ENCODE results near the gene RPH3AL.

Gene RPH3AL

DNA sequence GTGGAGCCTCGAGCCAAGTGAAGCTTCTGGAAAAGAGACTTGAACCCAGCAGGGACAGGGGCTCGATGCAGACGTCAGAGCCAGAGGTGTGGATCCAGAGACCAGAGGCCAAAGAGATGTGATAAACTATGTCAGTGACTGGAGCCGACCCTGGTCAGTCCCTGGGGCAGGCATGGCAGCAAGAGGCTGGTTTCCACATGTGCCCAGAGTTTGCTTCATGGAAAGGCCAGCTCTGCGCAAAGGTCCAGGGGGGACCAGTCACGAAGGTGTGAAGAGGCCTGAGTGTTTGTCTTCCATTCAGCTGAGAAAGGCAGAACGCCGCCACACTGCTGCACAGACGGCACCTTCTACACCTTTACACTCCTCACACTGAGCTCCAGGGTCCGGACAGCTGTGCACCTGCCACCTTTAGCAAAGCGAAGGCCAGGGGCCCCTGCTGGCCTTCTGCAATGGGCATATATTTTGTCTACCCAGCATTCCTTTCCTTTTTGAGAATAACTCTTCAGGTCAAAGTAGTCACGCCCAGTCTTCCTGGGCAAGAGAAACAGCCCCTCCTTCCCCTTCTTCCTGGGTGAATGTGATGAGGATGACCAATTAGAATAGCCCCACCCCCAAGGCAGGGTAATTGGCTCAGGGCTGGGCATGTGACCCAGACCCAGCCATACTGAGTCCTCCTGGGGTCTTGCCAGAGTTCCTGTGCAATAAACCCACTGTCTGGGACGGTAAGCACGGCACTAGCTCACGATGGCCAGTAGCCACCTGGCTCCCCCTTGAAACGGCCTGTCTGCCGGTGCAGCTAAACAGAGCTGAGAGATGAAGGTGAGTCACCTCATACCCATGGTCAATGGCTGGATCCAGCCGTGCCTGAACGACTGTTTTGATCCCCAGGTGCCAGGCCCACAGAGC is 2.3 kb upstream of the RPH3AL start:
- DNase-seq (ENCODE audit: low read depth, low spot score) = no peak

DNA sequence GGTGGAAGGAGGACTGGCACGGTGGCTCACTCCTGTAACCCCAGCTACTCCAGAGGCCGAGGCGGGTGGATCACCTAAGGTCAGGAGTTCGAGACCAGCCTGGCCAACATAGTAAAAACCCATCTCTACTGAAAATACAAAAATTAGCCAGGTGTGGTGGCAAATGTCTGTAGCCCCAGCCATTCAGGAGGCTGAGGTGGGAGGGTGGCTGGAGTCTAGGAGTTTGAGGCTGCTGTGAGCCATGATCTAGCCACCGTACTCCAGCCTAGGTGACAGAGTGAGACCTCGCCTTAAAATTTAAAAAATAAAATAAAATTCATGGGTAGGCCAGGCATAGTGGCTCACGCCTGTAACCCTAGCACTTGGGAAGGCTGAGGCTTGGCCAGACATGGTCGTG is 1.2 kb upstream of the RPH3AL start:
- no peak overlapping the region for H3K27ac ChIP-seq
- DNase-seq (ENCODE audit: low read depth, low spot score) = no peak

More for the DNA sequence above, 2.3 kb upstream of the RPH3AL start:
- H3K27ac ChIP-seq = no peak overlapping the region

DNA sequence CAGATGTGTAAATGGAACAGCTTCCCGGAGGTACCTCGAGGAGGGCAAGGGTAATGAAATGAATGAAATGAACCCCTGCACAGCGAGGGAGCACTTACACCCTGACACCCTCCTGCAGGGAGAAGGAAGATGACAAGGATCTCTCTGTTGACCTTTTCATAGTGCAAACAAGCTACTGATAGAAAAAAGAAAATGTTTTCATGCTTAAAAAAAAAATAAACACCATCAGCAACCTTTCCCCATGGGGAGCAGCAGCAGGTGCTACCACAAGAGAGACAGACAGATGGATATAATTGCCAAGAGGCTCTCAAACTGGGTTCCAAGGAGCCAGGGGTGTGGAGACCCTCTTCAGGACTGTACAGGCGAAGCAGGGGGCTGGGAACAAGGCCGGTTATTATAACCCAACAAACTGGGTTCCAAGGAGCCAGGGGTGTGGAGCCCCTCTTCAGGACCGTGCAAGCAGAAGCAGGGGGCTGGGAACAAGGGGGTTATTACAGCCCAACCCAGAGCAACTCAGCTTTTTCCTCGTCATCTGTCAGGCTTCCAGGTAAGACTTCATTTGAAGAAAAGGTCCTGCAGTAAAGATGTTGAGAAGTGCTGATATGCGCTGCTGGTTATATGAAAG is 718 bp upstream of the RPH3AL start:
- peak overlapping the region; percentile 72 for H3K27ac ChIP-seq
- no peak for DNase-seq (ENCODE audit: low read depth, low spot score)

DNA sequence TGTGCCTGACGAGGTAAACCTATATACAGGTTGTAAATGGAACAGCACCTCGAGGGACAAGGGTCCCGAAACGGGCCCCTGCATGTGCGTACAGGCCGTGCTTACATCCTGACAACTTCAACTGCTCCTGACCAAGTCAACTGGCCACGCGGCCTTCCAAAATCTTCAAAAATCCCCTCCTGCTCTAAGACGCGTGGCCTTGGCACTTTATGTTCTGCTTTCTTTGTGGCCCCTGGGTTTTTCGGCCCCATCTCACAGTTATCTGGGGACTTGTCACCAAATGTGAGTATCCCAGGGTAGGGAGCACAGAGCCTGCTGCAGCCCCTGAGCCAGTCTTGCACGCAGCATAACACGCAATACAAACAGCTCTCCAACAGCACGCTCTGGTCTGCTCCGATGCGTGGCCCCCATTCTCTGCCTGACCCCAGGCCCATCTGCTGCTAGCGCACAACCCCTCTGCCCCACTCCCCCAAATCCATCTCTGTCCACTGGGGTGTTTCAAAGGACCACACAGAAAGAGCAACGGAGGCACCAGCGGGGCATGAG is 659 bp downstream of the RPH3AL start:
- H3K27ac ChIP-seq = peak overlapping the region; percentile 72
- no peak for DNase-seq (ENCODE audit: low read depth, low spot score)

DNA sequence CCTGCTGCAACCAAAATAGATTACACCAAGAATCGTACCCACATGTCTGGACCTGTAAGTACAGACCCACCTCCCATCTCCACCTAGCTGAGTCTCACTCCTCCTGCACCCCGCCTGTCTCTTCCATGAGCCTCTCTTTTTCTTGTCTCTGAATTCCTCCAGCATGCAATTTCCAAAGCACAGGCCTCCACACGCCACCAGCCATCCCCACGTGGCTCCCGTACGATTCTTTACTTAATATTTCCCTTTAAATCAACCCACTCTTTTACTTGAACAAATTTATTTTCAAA is 1.2 kb downstream of the RPH3AL start:
- peak; percentile 65 for DNase-seq (ENCODE audit: low read depth, low spot score)
- H3K27ac ChIP-seq = peak overlapping the region; percentile 72

DNA sequence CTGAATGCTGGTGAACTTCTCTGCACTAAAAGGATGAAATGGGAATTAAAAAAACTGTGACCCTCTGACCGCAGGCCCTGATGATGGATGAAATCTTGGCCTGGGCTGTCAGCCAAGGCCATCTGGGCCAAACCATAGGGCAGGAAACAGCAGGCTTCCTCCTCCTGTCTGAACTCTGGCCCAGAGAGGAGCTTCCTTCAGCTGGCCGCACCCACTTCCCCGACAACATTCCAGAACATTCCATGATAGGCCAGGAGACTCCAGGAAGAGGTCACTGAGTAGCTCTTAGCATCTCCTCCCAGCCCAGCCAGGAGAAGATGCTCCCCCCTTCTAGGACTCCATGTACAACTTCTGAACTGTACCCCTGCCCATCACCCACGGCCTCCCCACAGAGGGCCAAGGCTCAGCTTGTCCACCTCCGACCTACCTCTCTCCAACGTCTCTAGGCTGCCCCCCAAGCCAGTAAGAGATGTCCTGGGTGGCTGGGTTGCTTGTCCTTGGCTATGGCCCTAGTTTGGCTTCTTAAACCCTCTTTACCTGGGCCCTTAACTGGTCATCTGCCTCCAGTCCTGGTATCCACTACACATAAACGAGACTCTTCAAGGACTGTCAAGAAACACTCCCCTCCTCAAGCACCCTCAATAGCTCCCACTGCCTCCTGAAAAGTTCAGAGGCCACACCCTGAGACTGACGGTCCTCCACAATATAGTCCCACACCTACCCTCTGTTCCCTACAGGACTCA is 1.7 kb downstream of the RPH3AL start:
- H3K27ac ChIP-seq = peak overlapping the region; percentile 72
- peak; percentile 24 for DNase-seq (ENCODE audit: low read depth, low spot score)

DNA sequence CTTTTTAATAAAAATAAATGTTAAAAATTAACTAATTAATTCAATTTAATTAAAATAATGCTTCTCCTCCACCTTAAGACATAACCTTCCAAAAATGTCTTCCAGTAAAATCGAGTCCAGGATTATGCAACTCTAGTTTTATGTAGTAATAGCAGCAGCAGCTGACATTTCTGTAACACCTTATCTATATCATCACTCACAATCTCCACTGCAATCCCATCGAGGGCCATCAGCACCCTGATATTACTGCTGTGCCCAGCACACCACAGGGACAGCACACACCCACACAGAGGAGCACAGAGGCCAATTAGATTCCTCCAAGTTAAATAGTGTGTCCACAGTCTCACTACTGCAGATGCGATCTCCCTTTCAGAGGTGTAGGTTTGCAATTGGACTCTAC is 2.9 kb downstream of the RPH3AL start:
- DNase-seq (ENCODE audit: low read depth, low spot score) = no peak
- H3K27ac ChIP-seq = peak overlapping the region; percentile 72

DNA sequence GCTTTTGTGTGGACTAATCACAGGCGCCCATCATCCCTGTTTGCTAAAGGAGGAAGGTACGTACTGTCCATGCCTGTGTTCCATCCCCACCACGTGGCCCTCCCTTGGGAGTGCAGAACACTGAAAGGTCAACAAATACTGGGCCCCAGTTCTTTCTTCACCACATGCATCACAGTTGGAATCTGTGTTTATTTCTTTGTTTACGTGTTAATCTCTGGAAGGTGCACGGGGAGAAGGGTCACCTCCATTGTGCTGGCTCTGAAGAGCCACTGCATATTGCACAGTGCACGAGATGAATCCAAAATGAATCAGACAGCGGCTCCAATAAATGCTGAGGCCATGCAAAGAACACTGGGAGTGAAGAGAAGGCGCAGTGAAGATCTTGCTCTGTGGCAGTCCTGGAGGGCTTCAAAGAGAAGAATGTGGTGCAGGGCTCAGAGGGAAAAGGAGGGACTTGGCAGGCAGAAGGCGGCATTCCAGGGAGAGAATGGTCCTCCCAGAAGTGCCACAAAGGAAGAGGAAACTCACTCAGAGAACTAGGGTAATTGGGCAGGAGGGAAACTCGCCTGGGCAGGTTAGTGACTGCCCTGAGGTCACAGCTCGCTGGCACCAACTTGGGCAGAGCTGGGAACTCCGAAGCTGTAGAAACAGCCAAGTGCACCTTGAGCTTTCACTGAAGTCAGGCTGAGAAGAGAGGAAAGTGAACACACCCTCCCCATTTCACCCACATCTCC is 3.7 kb downstream of the RPH3AL start:
- no peak for DNase-seq (ENCODE audit: low read depth, low spot score)
- peak overlapping the region; percentile 72 for H3K27ac ChIP-seq

DNA sequence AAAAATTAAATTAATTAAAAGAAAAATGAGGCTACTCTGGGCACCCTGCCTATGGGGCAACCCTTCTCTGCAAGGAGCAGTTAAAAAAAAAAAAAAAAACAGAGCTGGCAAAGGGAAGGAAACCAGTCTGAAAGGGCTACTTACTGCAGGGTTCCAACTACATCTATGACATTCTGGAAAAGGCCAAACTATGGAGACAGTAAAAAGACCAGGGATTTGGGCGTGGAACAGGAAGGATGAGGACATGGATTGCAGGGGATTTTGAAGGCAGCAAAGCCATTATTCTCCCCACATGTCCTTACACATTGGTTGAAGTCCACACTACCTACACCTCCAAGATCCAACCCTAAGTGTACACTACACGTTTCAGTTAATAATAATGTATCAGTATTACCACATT is 4.6 kb downstream of the RPH3AL start:
- no peak overlapping the region for H3K27ac ChIP-seq
- no peak for DNase-seq (ENCODE audit: low read depth, low spot score)

DNA sequence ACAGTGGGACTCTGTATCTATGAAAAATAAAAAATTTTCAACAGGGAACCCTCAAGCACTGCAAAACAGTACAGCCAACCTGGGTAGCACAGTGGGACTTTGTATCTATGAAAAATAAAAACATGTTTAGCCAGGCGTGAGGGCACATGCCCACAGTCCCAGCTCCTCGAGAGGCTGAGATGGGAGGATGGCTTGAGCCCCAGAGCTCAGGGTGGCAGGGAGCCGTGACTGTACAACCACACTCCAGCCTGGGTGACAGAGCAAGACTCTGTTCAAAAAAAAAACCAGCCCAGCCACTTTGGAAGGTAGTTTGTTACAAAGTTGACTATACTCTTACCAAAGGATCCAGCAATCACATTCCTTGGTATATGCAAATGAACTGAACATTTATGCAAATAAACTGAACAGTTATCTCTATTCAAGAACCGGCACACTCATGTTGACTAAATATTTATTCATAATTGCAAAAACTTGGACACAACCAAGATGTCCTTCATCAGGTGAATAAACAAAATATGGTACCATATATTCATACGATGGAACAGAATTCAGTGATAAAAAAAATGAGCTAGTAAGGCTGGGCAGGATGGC is 5.2 kb downstream of the RPH3AL start:
- no peak overlapping the region for H3K27ac ChIP-seq
- DNase-seq (ENCODE audit: low read depth, low spot score) = no peak

DNA sequence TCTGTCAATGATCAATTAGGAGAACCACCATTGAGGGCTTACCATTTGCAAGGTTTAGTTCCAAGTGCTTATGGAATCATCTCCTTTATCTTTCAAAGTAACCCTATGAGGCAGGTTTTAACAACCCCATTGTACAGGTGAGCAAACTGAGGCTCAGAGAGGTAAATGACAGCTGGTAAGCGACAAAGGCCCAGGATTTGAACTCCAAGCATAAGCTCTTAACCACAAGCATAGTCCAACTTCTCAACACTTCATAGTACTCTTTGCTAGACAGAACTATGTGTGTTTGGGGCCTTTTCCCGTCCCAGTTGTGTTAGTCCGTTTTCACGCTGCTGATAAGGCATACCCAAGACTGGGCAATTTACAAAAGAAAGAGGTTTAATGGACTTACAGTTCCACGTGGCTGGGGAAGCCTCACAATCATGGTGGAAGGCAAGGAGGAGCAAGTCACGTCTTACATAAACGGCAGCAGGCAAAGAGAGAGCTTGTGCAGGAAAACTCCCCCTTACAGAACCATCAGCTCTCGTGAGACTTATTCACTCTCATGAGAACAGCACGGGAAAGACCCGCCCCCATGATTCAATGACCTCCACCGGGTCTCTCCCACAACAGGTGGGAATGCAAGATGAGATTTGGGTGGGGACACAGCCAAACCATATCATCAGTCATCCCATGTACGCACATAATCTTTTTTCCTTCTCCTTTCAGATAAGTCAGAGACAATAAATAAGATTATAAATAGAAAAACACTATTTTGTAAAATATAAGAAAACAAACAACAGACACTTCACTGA is 6.4 kb downstream of the RPH3AL start:
- no peak overlapping the region for H3K27ac ChIP-seq
- DNase-seq (ENCODE audit: low read depth, low spot score) = no peak

DNA sequence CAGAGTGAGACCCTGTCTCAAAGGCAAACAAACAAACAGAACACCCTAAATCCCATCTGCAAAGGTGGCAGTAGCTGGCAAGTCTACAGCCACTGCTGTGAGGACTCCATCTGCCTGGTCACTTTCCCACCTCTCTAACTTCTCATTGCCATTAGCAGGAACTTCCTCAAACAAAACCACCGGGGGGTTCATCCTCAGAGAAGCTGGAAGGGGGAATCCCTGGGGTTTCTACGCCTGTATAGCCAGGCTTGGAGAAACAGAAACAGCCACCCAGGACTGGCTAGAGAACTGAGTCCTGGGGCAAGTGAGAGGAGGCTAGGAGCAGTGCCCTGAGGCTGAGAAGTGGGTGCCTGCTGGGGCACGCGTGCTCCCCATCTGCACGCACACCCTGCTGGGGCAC is 7.3 kb downstream of the RPH3AL start:
- no peak for DNase-seq (ENCODE audit: low read depth, low spot score)

DNA sequence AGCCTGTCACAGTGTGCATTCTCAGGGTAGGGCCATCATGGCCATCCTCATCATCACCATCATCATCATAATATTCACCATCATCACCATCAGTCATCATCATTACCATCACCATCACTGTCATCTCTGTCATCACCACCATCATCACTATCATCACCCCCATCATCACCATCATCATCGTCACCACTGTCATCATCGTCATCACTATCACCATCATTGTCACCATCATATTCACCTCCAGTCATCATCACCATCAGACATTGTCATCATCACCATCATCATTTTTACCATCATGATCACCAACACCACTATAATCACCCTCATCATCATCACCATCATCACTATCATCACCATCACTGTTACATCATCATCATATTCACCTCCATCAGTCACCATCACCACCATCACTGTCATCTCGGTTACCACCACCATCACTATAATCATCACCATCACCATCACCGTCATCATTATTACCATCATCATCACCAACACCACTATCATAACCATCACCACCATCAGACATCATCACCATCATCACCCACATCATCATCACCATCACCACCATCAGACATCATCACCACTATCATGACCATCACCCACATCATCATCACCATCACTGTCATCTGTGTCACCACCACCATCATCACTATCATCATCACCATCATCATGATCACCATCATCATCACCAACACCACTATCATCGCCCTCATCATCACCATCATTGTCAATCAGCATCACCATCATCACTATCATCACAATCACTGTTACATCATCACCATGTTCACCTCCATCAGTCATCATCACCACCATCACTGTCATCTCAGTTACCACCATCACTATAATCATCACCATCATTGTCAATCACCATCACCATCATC is 8.5 kb downstream of the RPH3AL start:
- no peak overlapping the region for H3K27ac ChIP-seq
- DNase-seq (ENCODE audit: low read depth, low spot score) = no peak

More for the DNA sequence above, 7.3 kb downstream of the RPH3AL start:
- no peak overlapping the region for H3K27ac ChIP-seq

DNA sequence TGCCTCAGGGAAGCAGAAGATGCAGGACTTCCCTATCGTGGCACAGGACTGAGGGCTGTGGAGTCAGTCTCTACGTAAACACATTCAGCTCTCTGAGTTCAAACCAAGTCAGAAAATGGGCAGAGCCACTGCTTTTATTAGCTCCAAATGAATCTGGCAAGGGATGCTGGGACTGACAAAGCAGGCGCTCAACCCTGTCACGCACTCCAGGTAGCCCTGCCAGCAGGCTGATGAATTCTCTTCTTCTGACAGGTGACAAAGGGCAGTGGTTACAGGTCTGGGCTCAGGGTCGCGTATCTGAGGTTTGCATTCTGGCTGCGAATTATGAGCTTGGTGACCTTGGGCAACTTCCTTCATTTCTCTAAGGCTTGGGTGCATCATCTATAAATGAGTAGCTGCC is 9.4 kb downstream of the RPH3AL start:
- no peak overlapping the region for H3K27ac ChIP-seq
- no peak for DNase-seq (ENCODE audit: low read depth, low spot score)

DNA sequence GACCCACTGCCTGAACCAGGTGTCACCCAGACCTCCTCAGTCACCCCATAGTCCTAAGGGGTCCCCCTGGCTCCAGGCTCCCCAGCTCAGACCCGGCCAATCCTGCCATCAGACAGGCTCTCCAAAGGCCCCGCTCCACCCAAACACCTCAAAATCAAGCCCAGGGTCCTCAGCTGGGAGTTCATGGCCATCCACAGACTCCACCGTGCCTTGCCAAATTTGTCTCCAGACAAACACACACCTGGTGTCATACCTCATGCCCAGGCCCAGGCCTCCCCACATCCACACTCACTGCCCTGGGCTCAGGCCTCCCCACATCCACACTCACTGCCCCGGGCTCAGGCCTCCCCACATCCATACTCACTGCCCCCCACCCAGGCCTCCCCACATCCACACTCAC is 12.5 kb downstream of the RPH3AL start:
- H3K27ac ChIP-seq = no peak overlapping the region
- DNase-seq (ENCODE audit: low read depth, low spot score) = no peak

DNA sequence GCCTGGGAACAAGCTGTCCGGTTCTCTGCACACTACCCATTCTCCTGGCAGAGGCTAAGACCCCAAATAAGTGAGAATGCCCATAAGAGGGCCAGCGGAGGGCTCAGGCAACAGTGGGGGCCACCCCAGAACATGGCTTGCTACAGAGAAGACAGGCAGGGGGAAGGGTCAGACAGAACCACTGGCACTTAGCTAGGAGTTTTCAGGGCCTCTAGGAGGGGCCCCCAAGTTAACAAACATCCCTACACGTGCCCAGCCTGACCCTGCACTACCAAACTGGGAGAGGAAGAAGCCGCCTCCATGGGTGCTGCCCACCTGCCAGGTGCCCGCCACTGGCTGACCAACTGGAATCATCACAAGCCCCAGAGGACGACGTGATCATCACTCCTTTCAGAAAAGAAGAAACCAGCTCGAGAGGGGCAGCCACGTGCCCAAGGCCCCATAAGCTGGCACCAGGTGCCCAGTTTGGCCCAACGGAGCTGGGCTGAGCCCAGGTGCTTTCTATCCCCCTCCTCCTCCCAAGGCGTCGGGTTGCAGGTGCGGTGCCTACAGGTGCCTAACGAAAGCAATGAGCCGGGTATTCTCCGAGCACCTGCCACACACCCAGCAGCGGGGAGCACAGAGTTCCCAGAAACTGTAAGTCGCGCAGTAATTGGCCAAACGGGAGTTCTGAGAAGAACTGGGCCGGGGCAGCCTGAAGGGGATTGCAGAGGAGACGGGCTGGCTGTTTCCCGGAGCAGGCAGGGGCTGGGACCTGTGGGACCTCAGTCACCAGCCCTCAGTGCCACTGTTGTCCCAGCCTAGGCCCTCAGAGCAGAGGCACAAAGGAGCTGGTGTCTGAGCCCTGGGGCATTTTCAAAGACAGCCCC is 13.2 kb downstream of the RPH3AL start:
- no peak overlapping the region for H3K27ac ChIP-seq
- DNase-seq (ENCODE audit: low read depth, low spot score) = no peak

DNA sequence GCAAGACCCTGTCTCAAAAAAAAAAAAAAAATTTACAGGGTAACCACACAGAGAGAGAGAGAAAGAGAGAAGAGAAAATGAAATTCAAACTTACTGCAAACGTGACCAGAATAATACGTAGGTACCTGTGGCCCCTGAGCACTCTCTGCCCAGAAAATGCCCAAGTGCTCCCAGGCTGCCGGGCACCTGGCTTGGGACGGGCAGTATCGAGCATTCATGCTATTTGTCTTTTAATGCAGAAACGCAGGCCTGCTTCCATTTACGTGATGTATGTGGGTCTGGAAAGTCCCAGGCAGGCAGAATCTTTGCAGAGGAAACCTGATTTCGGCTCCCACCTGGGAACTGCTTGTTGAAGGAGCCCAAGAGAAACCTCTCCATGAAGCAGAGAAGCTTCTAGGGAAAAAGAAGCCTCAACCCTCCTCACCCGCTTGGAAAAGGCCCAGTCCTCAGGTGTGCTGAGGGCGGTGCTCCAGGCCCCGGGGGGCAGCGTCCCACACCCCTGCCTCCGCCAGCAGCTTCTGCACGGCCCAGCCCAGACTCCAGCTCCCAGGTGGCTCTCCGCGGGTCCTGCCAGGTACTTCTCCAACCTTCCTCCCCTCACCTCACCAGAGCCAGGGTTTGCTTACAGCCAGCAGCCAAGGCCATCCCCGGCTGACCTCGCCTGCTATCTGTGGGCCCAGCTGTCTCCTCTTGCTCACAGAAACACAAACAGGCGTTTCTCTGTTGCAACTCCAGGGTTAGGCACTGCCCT is 14.0 kb downstream of the RPH3AL start:
- no peak for DNase-seq (ENCODE audit: low read depth, low spot score)
- H3K27ac ChIP-seq = no peak overlapping the region
